WTC11 (cell line): ENCODE measurements around the gene PLA2G5. TPM values are rescaled to one million over a fixed set of nuclear protein-coding genes. Genes with fewer than 3 reads are reported as not detected.

Experiments
- HMGXB4 ChIP-seq: sonication (generic); formaldehyde crosslinking; IDR thresholded peaks from 2 replicates; pipeline ENCODE4 v1.8.1; 2023; ENCODE audit warnings: mild to moderate bottlenecking, moderate library complexity, missing genetic modification reagents
- JAZF1 ChIP-seq: fragments of 250-450 bp; sonication (Bioruptor Pico); IDR thresholded peaks from 2 replicates; pipeline ENCODE4 v1.9.0; 2021; ENCODE audit warnings: moderate library complexity, mild to moderate bottlenecking, inconsistent platforms
- NR1H2 ChIP-seq: sonication (generic); formaldehyde crosslinking; IDR thresholded peaks from 2 replicates; pipeline ENCODE4 v1.9.0; 2021; ENCODE audit warnings: mild to moderate bottlenecking, moderate library complexity, missing genetic modification reagents
- TP53 ChIP-seq: sonication (generic); formaldehyde crosslinking; IDR thresholded peaks from 2 replicates; pipeline ENCODE4 v1.8.1; 2023; ENCODE audit warnings: mild to moderate bottlenecking, missing genetic modification reagents
- USF2 ChIP-seq: sonication (generic); formaldehyde crosslinking; IDR thresholded peaks from 2 replicates; pipeline ENCODE4 v1.8.1; 2023; ENCODE audit warnings: mild to moderate bottlenecking, missing genetic modification reagents, moderate library complexity
- ZNF232 ChIP-seq: sonication (generic); formaldehyde crosslinking; IDR thresholded peaks from 2 replicates; pipeline ENCODE4 v1.8.0; 2022; ENCODE audit warnings: mild to moderate bottlenecking, missing genetic modification reagents
- ZNF532 ChIP-seq: fragments of 250-450 bp; sonication (Bioruptor Pico); IDR thresholded peaks from 2 replicates; pipeline ENCODE4 v1.9.0; 2021; ENCODE audit warnings: mild to moderate bottlenecking, borderline replicate concordance
- total RNA-seq: library from RNA; stranded (reverse); gene quantifications from 3 replicates; pipeline ENCODE4 v1.2.3, GENCODE V29; 2021

Gene PLA2G5
- total RNA-seq, 1 experiment from 2014 or later: not detected

GRCh38 chr1:20141466-20141865 lies 71.5 kb downstream of the PLA2G5 start (continued):
- TF ChIP-seq USF2 (CRISPR knock-in tag) (no peak), TP53 (CRISPR knock-in tag) (no peak), ZNF232 (CRISPR knock-in tag) (no peak), HMGXB4 (CRISPR knock-in tag) (no peak), JAZF1 (CRISPR knock-in tag) (no peak), NR1H2 (no peak), ZNF532 (CRISPR knock-in tag) (no peak)
- TF ChIP-seq, all 79 proteins: peak for 0

Other genes with a start within 250 kb of the PLA2G5 start
- 16.1 to 19.4 TPM (median 16.4 TPM) in 3 replicates for gene OTUD3, start 187.8 kb upstream of the PLA2G5 start, total RNA-seq
- not detected in 3 replicates for gene PLA2G2E, start 146.6 kb upstream of the PLA2G5 start, total RNA-seq
- gene PLA2G2A, start 90.6 kb upstream of the PLA2G5 start, total RNA-seq: 1.2 to 2.6 TPM (median 1.9 TPM) in 3 replicates
- not detected in 3 replicates for gene PLA2G2D, start 49.3 kb downstream of the PLA2G5 start, total RNA-seq
- gene PLA2G2F, start 69.1 kb downstream of the PLA2G5 start, total RNA-seq: not detected in 3 replicates
- 0.52 to 0.76 TPM (median 0.71 TPM) in 3 replicates for gene UBXN10, start 115.9 kb downstream of the PLA2G5 start, total RNA-seq
- gene PLA2G2C, start 116.3 kb downstream of the PLA2G5 start, total RNA-seq: not detected in 3 replicates
- gene VWA5B1, start 220.7 kb downstream of the PLA2G5 start, total RNA-seq: 1.1 to 1.5 TPM (median 1.4 TPM) in 3 replicates